Measurements from ENCODE around the gene MIDN. TPM values are rescaled to one million over a fixed set of nuclear protein-coding genes. Genes with fewer than 3 reads are reported as not detected.

Gene MIDN
- total and polyA plus RNA-seq, 8 donors, result 34.3 to 115 (median 58.9) TPM

DNA sequence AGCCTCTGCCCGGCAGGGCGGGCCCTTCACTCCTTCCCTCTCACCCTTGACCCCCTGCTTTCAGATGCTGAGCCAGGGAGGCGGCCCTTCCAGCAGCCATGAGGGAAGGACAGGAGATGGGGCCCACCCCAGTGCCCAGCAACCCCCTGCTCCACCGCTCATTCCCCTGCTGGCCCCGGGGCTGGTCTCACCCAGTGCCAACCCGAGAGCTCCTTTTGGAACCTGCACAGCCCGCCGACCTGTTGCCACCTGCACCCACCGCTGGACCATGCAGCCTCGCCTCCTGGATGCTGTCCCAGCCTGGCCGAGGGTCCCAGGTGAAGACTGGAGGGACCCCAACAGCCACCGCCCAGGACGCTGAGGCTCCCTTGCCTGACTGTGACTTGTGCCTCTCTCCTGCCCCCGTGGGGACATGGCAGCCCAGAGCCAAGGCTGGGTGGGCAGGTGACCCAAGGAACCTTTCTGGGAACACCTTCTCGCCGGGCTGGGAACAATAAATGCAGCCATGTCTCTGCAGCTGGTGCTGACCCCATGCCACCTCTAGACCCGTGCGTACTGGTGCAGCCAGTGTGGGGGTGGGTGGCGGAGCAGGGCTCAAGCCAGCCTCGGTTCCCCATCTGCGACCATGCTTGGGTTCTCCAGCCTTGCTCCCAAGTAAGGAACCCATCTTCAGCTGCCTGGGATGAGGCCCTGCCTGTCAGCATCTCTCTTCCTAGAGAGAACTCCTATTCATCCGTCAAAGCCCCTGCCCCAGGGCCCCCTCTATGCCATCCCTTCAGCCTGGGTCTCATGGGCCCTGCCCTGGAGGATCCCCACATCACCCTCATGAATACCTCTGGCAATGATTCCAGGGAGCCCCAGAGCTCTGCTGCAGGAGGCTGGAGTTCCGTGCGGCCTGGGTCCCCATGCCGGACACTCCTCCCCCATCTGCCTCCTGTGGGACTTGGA lies 30.6 kb downstream of the MIDN start:
- DNase-seq (no peak), ATAC-seq (no peak)
- Histone ChIP-seq H3K27ac (no peak overlapping the region), H3K4me1 (peaks cover 11 to 34% of the 10 kb centered on the region in 2 donors), H3K9me3 (no peaks in the 10 kb centered on the region), H3K36me3 (peaks cover 0 to 39% of the 10 kb centered on the region in 2 donors), H3K4me3 (no peak overlapping the region), H3K27me3 (peaks cover 0 to 14% of the 10 kb centered on the region in 2 donors)
- TF ChIP-seq CTCF (IDR thresholded peaks at IDR 0.05), result no peak
- intact Hi-C loops (cut with DNase I), result no loop called here

- Histone ChIP-seq H3K4me3 (no peak overlapping the region), H3K36me3 (peaks cover 0 to 30% of the 10 kb centered on the region in 2 donors), H3K4me1 (peaks cover 4 to 25% of the 10 kb centered on the region in 2 donors), H3K9me3 (no peaks in the 10 kb centered on the region), H3K27me3 (peaks cover 6 to 23% of the 10 kb centered on the region in 2 donors), H3K27ac (no peak overlapping the region)
- ATAC-seq (peak; percentile 37), DNase-seq (peak; percentile 79 to 94 (median 86))
- intact Hi-C loops (cut with DNase I), result no loop called here
- peak; percentile 96 to 97 for TF ChIP-seq CTCF (IDR thresholded peaks at IDR 0.05)
Measured at GRCh38 chr19:1279782-1280341, 31.5 kb downstream of the MIDN start.

DNA sequence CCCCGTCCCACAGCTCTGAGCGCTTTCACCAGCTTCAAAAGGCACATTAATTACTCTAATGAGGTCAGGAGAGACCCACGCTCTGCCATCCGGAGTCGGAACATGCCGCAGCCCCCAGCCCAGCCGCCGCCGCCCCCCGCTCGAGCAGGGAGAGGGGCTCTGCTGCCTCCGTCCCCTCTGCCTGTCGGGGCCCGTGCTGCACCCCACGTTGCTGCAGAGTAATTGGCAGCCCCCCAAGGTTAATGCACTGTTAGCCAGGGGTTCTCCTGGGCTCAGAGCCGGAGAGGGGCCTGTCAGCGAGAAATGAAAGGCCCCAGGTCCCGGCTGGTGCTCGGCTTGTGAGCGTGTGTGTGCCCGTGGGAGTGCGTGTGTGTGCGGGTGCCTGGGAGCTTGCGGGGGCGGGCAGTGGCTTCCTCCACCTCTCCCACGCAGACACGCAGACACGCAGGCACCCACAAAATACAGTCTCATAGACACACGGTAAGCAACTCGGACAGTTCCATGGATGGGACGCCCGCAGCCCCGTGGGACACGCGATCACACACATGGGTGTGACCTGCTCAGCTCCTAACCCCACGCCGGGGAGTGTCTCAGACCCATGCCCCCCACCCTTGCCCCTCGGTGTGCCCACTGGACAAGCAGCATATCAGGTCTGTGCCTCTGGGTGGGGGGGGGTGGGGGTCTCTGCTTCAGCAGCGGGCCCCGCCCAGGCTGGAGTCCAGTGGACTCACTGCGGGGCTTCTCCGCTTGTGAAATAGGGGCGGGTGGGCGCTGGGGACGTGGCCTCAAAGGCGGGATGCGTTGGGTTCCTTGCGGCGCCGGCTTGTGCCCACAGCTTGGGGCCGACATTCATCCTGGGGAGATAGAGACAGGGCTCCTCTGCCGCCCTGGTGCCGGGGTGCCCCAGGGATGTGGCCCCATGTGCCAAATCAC lies 32.5 kb downstream of the MIDN start:
- Histone ChIP-seq H3K4me3 (no peak overlapping the region), H3K27ac (no peak overlapping the region)
- intact Hi-C loops (cut with DNase I), result no loop called here

DNA sequence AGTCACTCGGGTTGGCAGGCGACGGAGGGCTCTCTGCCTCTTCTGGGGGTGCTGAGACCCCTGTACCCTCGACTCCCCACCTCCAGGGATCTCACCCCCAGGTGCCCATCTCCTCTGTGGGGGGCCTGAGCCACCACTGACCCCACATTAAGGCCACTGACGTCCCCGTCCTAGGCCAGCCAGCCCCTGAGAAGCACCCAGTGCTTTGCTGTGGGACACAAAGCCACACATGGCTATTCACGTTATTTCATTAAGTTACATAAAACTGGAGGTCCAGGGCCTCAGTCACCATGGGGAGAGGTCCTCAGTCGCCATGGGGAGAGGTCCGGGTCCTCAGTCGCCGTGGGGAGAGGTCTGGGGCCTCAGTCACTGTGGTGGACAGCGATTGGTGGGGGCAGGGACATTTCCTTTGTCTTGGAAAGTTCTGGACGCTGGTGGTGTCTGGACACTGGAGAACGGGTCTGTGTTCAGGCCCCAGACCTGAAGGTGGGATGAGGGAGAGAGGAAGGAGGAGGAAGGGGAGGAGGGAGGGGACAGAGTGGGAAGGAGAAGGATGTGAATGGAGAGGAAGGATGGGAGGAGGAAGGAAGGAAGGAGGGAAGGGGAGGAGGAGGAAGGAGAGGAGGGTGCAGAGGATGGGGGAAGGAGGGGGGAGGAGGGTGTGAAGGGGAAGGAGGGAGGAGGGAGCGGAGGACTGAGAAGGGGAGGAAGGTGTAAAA lies 33.3 kb downstream of the MIDN start:
- intact Hi-C loops (cut with DNase I), result no loop called here
- Histone ChIP-seq H3K36me3 (peaks cover 0 to 28% of the 10 kb centered on the region in 2 donors), H3K9me3 (no peaks in the 10 kb centered on the region), H3K4me1 (peaks cover 0 to 13% of the 10 kb centered on the region in 2 donors), H3K27me3 (peaks cover 16 to 39% of the 10 kb centered on the region in 2 donors), H3K4me3 (no peak overlapping the region), H3K27ac (no peak overlapping the region)
- ATAC-seq (no peak), DNase-seq (no peak)
- TF ChIP-seq CTCF (IDR thresholded peaks at IDR 0.05), result no peak

More for the DNA sequence above, 32.5 kb downstream of the MIDN start:
- no peak for TF ChIP-seq CTCF (IDR thresholded peaks at IDR 0.05)
- DNase-seq, result no peak
- peaks cover 0 to 21% of the 10 kb centered on the region in 2 donors for H3K4me1 ChIP-seq
- H3K36me3 ChIP-seq, result peaks cover 0 to 28% of the 10 kb centered on the region in 2 donors
- H3K9me3 ChIP-seq, result no peaks in the 10 kb centered on the region
- no peak for ATAC-seq
- peaks cover 11 to 31% of the 10 kb centered on the region in 2 donors for H3K27me3 ChIP-seq
